Breast epithelium (tissue), 3 donors: ENCODE measurements around the gene COL9A2.

Experiments used
- POLR2A ChIP-seq: fragments of 450-650 bp; IDR thresholded peaks from one replicate; pipeline ENCODE4 v1.6.1; 2016; ENCODE audit warnings: antibody characterized with exemption, mild to moderate bottlenecking, moderate library complexity
- POLR2AphosphoS5 ChIP-seq, 3 donors: sonication (generic); formaldehyde crosslinking; IDR thresholded peaks; one replicate each; pipeline ENCODE4 v1.6.1; 2017; ENCODE audit warnings: antibody characterized with exemption in 3 of 3

GRCh38 chr1:40268211-40268610 is 48.9 kb downstream of the COL9A2 start:
- TF ChIP-seq POLR2A (no peak), POLR2AphosphoS5 (IDR thresholded peaks at IDR 0.05) (no peak)
